NCI-H2029 treated with DMSO at 0.1 percent for 48 hours (cell line): ENCODE measurements around the gene KRTAP4-16.
"Not testable (repeated sequence)": the region's sequence is repeated elsewhere in the genome, so short reads cannot be mapped to it uniquely, and the experiment has no call there.

ENCODE experiments used
- DNase-seq: peaks from one replicate; lab custom pipeline; 2025; lab: John Stamatoyannopoulos, UW

The KRTAP4-16 gene

DNA sequence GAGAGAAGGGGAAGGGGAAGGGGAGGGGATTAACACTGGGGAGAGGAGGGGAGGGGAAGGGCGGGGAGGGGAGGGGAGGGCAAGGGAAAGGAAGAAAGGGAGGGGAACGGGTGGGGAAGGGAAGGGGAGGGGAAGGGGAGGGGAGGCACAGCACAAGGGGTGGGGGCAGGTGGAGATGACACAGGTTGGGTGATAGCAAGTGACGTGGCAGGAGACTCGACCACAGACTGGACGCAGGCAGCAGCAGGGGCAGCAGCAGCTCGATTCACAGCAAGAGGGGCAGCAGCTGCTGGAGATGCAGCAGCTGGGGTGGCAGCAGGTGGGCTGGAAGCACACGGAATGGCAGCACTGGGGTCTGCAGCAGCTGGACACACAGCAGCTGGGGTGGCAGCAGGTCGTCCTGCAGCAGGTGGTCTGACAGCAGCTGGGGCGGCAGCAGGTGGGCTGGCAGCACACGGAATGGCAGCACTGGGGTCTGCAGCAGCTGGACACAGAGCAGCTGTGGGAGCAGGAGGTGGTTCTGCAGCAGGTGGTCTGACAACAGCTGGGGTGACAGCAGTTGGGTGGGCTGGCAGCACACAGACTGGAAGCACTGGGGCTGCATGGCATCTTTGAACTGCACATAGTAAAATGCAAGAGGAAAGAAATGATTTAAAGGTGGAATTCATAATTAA, at the start of gene KRTAP4-16:
Gene KRTAP4-16, minus strand, starts transcription at position 624 of the 674 bp plus-strand sequence. Its CDS starts 0 bp downstream, at position 624.
- no peak for DNase-seq

DNA sequence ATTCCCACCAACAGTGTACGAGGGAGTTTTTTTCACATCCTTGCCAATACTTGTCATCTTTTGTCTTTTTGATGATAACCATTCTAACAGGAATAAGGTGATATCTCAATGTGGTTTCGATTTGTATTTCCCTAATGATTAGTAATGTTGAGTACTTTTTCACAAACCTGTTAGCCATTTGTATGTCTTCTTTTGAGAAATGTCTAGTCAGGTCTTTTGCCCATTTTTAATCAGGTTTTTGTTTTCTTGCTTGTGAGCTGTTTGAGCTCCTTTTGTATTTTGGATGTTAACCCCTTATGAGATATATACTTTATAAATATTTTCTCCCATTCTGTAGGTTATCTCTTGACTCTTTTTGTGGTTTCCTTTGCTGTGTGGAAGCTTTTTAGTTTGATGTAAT, 49.5 kb upstream of the KRTAP4-16 start:
- DNase-seq = no peak

DNA sequence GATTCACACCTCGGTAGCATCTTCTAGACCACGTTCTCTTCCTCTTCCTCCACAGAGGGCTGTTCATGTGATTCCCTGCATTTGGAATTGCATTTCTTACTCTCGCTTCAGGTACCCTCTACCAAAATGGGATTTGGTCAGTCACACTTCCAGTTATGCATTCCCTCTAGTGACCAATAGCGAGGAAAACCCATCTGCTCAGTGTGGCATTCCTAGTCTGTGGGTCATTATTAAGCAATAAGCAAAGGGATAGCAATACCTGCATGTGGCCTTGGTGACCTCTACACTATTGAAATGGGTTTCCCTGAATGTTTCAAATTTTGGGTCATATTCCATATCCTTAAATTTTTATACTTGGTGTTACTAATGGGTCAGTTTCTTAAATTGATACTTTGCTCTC, 48.0 kb upstream of the KRTAP4-16 start:
- DNase-seq = no peak

DNA sequence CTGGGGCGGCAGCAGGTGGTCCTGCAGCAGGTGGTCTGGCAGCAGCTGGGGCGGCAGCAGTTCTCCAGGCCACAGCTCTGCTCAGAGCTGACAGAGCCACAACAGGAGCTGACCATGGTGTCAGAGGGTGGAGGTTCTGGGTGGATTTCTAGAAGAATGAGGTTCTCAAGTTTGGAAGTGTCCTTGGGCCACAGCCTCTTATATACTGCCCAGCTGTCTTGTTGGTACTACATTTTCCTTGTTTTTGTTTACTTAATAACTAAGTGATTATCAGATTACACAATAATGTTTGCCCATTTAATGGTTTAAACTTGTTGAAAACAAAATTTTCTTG, 47.6 kb upstream of the KRTAP4-16 start, which contains the start of gene KRTAP4-5:
Gene KRTAP4-5, minus strand, starts transcription at position 174 of the 334 bp plus-strand sequence. Its CDS starts 58 bp downstream, at position 116.
- no peak for DNase-seq

GRCh38 chr17:41148971-41149651, 47.1 kb upstream of the KRTAP4-16 start:
- not testable (repeated sequence) for DNase-seq

- DNase-seq = no peak
Measured at GRCh38 chr17:41147531-41148204, 45.7 kb upstream of the KRTAP4-16 start.

DNA sequence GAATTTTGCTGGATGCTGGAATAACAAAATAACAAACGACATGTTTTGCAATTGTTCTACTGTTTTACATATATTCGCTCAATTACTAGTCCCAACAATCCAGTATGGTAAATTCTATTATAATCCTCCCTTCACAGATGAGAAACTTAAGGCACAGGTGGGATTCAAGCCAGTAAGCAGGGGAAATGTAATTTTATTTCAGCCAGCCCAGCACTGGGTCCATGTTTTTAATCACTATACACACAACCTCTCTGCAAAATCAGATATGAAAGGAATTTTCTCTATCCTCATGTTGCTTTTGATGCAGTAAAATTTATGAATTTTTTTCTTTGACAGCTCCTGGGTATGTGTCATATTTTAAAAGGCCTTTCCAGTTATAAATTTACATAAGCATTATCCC, 43.3 kb upstream of the KRTAP4-16 start:
- DNase-seq = no peak

GRCh38 chr17:41144846-41145245, 42.8 kb upstream of the KRTAP4-16 start:
- DNase-seq = no peak

GRCh38 chr17:41141361-41141760, 39.4 kb upstream of the KRTAP4-16 start:
- DNase-seq = no peak

DNA sequence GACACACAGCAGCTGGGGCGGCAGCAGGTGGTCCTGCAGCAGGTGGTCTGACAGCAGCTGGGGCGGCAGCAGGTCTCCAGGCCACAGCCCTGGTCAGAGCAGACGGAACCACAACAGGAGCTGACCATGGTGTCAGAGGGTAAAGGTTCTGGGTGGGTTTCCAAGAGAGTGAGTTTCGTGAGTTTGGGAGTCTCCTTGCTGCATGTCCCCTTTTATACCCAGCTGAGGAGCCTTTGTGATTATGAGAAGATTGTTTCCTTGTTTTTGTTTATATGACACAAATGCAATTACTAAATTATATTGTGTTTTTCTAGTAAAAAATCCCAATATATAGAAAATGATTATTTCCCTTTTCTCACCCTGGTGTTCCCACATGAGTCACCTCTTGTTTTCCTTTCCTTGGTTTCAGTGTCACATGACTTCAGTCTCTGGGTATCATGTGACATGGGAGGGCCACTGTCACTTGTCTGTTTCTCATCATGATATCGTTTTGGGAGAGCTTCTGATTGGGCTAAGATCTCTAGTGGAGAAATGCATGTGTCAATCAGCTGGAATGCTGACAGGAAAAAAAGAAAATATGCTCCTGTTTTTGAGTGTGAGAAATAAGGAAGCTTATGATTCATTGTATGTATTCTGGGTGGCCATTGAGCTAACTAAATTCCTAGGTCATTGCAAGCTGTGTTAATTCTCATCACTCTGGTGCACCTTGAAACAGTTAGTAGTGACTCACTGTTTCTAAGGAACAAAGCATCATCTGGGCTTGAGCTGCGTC, 38.5 kb upstream of the KRTAP4-16 start, which contains the start of gene KRTAP4-6:
Gene KRTAP4-6, minus strand, starts transcription at position 185 of the 772 bp plus-strand sequence. Its CDS starts 57 bp downstream, at position 128.
- no peak for DNase-seq

DNA sequence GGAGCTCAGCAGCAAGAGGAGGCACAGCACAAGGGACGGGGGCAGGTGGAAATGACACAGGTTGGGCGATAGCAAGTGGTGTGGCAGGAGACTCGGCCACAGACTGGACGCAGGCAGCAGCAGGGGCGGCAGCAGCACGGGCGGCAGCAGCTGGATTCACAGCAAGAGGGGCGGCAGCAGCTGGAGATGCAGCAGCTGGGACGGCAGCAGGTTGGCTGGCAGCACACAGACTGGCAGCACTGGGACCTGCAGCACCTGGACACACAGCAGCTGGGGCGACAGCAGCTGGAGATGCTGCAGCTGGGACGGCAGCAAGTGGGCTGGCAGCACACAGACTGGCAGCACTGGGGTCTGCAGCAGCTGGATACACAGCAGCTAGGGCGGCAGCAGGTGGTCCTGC, 37.9 kb upstream of the KRTAP4-16 start:
- DNase-seq = not testable (repeated sequence)

- DNase-seq = no peak
Measured at GRCh38 chr17:41133880-41134735, 32.1 kb upstream of the KRTAP4-16 start.

- no peak for DNase-seq
Measured at GRCh38 chr17:41131979-41132378, 30.0 kb upstream of the KRTAP4-16 start.

- DNase-seq = no peak
Measured at GRCh38 chr17:41127371-41127770, 25.4 kb upstream of the KRTAP4-16 start.

DNA sequence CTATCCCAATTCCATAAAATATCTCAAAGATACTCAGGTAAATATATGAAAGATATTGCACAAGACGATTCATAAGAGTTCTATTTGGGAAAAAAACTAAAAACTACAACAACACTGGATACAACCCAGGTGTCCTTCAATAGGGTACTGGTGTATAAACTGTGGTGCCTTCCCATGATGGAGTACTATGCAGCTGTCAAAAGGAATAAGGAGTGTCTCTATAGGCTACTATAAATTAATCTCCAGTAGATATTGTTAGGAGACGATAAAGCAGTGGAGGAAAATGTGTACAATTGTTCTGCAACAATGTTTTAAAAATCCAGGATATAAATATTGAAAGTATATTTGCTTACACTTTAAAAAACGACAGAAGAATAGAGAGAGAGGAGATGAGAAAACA, 24.4 kb upstream of the KRTAP4-16 start:
- DNase-seq = no peak

DNA sequence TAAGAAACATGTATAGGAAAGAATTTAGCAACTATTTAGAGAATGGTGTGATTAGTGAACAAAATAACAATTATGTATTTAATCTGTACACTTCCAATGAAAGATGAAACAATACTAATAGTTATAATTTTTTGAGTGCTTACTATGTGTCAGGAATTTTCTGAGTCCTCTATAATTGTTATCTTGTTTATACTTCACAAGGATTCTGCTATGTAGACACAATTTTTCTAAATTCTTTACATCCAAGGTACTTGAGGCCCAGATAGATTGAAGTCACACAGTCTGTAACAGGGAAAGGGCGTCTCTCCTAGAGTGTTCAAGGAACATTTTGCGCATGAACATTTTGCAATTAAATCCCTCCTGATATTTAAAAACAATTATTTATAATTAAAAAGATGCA, 23.1 kb upstream of the KRTAP4-16 start:
- no peak for DNase-seq

- DNase-seq = not testable (repeated sequence)
Measured at GRCh38 chr17:41123991-41124371, 22.0 kb upstream of the KRTAP4-16 start, which contains the start of gene KRTAP4-12. Gene KRTAP4-12 (minus strand): TSS chr17:41124182. CDS start chr17:41124122, 60 bp downstream.

DNA sequence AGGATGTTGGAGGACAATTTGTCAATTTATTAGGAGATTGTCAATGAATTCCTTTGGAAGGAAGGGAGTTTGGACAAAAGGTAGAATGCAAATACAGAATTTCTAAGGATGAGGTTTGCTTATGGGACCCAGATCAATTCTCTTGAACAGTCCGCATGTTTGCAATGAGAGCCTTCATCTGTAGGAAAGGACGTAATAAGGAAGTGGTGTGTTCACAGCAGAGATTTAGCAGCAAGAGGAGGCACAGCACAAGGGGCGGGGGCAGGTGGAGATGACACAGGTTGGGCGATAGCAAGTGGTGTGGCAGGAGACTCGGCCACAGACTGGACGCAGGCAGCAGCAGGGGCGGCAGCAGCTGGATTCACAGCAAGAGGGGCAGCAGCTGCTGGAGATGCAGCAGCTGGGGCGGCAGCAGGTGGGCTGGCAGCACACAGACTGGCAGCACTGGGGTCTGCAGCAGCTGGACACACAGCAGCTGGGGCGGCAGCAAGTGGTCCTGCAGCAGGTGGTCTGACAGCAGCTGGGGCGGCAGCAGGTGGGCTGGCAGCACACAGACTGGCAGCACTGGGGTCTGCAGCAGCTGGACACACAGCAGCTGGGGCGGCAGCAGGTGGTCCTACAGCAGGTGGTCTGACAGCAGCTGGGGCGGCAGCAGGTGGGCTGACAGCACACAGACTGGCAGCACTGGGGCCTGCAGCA, 21.4 kb upstream of the KRTAP4-16 start:
- DNase-seq = not testable (repeated sequence)

DNA sequence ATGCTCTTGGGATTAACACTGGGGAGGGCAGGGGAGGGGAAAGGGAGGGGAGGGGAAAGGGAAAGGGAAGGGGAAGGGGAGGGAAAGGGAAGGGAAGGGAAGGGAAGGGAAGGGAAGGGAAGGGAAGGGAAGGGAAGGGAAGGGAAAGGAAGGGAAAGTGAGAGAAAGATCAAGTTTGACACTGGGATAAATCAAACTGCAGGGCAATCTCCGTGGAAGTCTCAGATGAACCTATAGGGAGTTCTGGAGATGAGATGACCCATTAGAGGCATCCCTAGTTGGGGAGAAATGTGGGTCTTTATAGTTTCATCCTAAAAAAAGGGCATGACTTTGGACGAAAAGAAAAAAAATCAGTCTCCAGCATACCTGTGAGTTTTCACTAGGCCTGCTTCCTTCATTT, 19.7 kb upstream of the KRTAP4-16 start:
- no peak for DNase-seq
